Epithelial cell of proximal tubule (primary cell): Measurements from ENCODE around the gene ABCA4. TPM values are rescaled to one million over a fixed set of nuclear protein-coding genes. Genes with fewer than 3 reads are reported as not detected.
A peak's percentile ranks its signal among the peaks of the same experiment; 100 is the strongest.
"Not testable (repeated sequence)": the region's sequence is repeated elsewhere in the genome, so short reads cannot be mapped to it uniquely, and the experiment has no call there.

Experiments used
- DNase-seq: peaks from one replicate; pipeline ENCODE4 v3.0.0-alpha.2; 2011; ENCODE audit warnings: low read depth
- H3K4me3 ChIP-seq: 2 replicates; pipeline ENCODE4 v1.5.1; 2011; ENCODE audit warnings: low read depth, mild to moderate bottlenecking, low read length
- CTCF ChIP-seq: conservative IDR thresholded peaks from 2 replicates; pipeline ENCODE4 v1.5.1; 2012; ENCODE audit warnings: low read depth, mild to moderate bottlenecking, low read length
- total RNA-seq: library from RNA; depleted of rRNA; stranded (reverse); fragments of >200 nt; gene quantifications from 2 replicates; pipeline ENCODE4 v1.2.3, GENCODE V29; 2015

The ABCA4 gene
- not detected in 2 replicates for total RNA-seq

GRCh38 chr1:94120991-94121390, at the start of gene ABCA4:
Gene ABCA4 (minus strand): TSS chr1:94121148. CDS start chr1:94121045, 103 bp downstream.
- no peak for TF ChIP-seq CTCF
- DNase-seq, result no peak

GRCh38 chr1:94169126-94169525, 48.2 kb upstream of the ABCA4 start:
- no peak overlapping the region for H3K4me3 ChIP-seq
- no peak for DNase-seq
- no peak for TF ChIP-seq CTCF

More at GRCh38 chr1:94120991-94121390, at the start of gene ABCA4:
- H3K4me3 ChIP-seq, result no peak within 1 kb of the TSS

GRCh38 chr1:94165843-94166242, 44.9 kb upstream of the ABCA4 start:
- no peak overlapping the region for H3K4me3 ChIP-seq
- no peak for DNase-seq
- no peak for TF ChIP-seq CTCF

- H3K4me3 ChIP-seq, DNase-seq: not testable (repeated sequence)
These were observed 43.9 kb upstream of the ABCA4 start for GRCh38 chr1:94164885-94165284.

- not testable (repeated sequence) for H3K4me3 ChIP-seq, DNase-seq
These were observed 43.2 kb upstream of the ABCA4 start for GRCh38 chr1:94164121-94164520.

- not testable (repeated sequence) for DNase-seq, H3K4me3 ChIP-seq
These were observed 42.3 kb upstream of the ABCA4 start for GRCh38 chr1:94163249-94163648.

- DNase-seq, result peak; percentile 74
- TF ChIP-seq CTCF, result no peak
- no peak overlapping the region for H3K4me3 ChIP-seq
These were observed 39.9 kb upstream of the ABCA4 start for GRCh38 chr1:94160811-94161210.

GRCh38 chr1:94156096-94156625, 35.2 kb upstream of the ABCA4 start:
- H3K4me3 ChIP-seq, result no peak overlapping the region
- DNase-seq, result no peak
- TF ChIP-seq CTCF, result no peak

- TF ChIP-seq CTCF, result no peak
- DNase-seq, result no peak
- H3K4me3 ChIP-seq, result no peak overlapping the region
These were observed 34.0 kb upstream of the ABCA4 start for GRCh38 chr1:94154989-94155388.
